Neutrophil (primary cell): Measurements from ENCODE around the gene CABP1.

Experiments used
- H3K27ac ChIP-seq: fragments of 200-600 bp; sonication (generic); 2 replicates; pipeline ENCODE4 v1.5.1; 2016; ENCODE audit warnings: mild to moderate bottlenecking, moderate library complexity
- H3K27me3 ChIP-seq: fragments of 200-600 bp; sonication (generic); 2 replicates; pipeline ENCODE4 v1.6.0; 2016; ENCODE audit warnings: mild to moderate bottlenecking
- H3K36me3 ChIP-seq: fragments of 200-600 bp; sonication (generic); 2 replicates; pipeline ENCODE4 v1.5.1; 2017
- H3K4me1 ChIP-seq, 2 experiments: fragments of 200-600 bp in 1 of 2; sonication (generic) in 1 of 2; 1 replicate in 1 of 2; 2 replicates in 1 of 2; pipeline versions ENCODE4 v1.5.1 to v1.6.1; 2013 to 2016; ENCODE audit warnings: low read depth in 1 of 2, low read length in 1 of 2, mild to moderate bottlenecking in 1 of 2, moderate library complexity in 1 of 2; ENCODE audit not compliant: control insufficient read depth in 1 of 2, insufficient read depth in 1 of 2
- H3K4me3 ChIP-seq, 2 experiments: fragments of 200-600 bp in 1 of 2; sonication (generic) in 1 of 2; 1 replicate in 1 of 2; 2 replicates in 1 of 2; pipeline ENCODE4 v1.5.1; 2013 to 2016; ENCODE audit warnings: low read depth in 1 of 2, low read length in 1 of 2, mild to moderate bottlenecking in 1 of 2, moderate library complexity in 1 of 2
- H3K9me3 ChIP-seq: fragments of 200-600 bp; sonication (generic); 2 replicates; pipeline ENCODE4 v1.5.1; 2016
- CTCF ChIP-seq: fragments of 200-600 bp; sonication (generic); IDR thresholded peaks from 2 replicates; pipeline ENCODE4 v1.5.1; 2016; ENCODE audit warnings: antibody characterized with exemption

Gene CABP1

GRCh38 chr12:120698665-120699064 is 58.2 kb downstream of the CABP1 start:
- H3K36me3 ChIP-seq, result no peaks in the 10 kb centered on the region
- H3K27ac ChIP-seq, result peak overlapping the region; percentile 91
- H3K4me1 ChIP-seq, result peaks cover 37 to 44% of the 10 kb centered on the region in 2 experiments
- peak overlapping the region; percentile 37 to 39 for H3K4me3 ChIP-seq
- no peak for TF ChIP-seq CTCF
- no peaks in the 10 kb centered on the region for H3K9me3 ChIP-seq
- no peaks in the 10 kb centered on the region for H3K27me3 ChIP-seq

GRCh38 chr12:120699553-120699952 is 59.1 kb downstream of the CABP1 start:
- Histone ChIP-seq H3K27me3 (no peaks in the 10 kb centered on the region), H3K9me3 (no peaks in the 10 kb centered on the region), H3K36me3 (no peaks in the 10 kb centered on the region), H3K4me3 (peak overlapping the region in 1 of 2 experiments; percentile 37), H3K4me1 (peaks cover 32 to 40% of the 10 kb centered on the region in 2 experiments), H3K27ac (peak overlapping the region; percentile 91)
- TF ChIP-seq CTCF, result no peak

GRCh38 chr12:120700886-120701285 is 60.5 kb downstream of the CABP1 start:
- Histone ChIP-seq H3K27ac (peak overlapping the region; percentile 91), H3K36me3 (no peaks in the 10 kb centered on the region), H3K9me3 (no peaks in the 10 kb centered on the region), H3K4me3 (no peak overlapping the region), H3K4me1 (peaks cover 27 to 28% of the 10 kb centered on the region in 2 experiments), H3K27me3 (no peaks in the 10 kb centered on the region)
- TF ChIP-seq CTCF, result no peak

- no peaks in the 10 kb centered on the region for H3K27me3 ChIP-seq
- H3K4me3 ChIP-seq, result no peak overlapping the region
- no peak for TF ChIP-seq CTCF
- no peaks in the 10 kb centered on the region for H3K9me3 ChIP-seq
- no peaks in the 10 kb centered on the region for H3K36me3 ChIP-seq
- no peak overlapping the region for H3K27ac ChIP-seq
- peaks cover 26 to 28% of the 10 kb centered on the region in 2 experiments for H3K4me1 ChIP-seq
Measured at GRCh38 chr12:120702637-120703036, 62.2 kb downstream of the CABP1 start.

GRCh38 chr12:120703311-120703942 is 63.0 kb downstream of the CABP1 start:
- Histone ChIP-seq H3K36me3 (no peaks in the 10 kb centered on the region), H3K4me1 (peaks cover 18 to 22% of the 10 kb centered on the region in 2 experiments), H3K9me3 (no peaks in the 10 kb centered on the region)

More at GRCh38 chr12:120703311-120703942, 63.0 kb downstream of the CABP1 start:
- H3K4me3 ChIP-seq, result no peak overlapping the region
- no peak overlapping the region for H3K27ac ChIP-seq
- TF ChIP-seq CTCF, result no peak
- no peaks in the 10 kb centered on the region for H3K27me3 ChIP-seq
